Measurements from ENCODE around the gene ZMYND11.
A peak's percentile ranks its signal among the peaks of the same experiment; 100 is the strongest.

The ZMYND11 gene

GRCh38 chr10:135132-135600 is at the start of gene ZMYND11:
Gene ZMYND11, plus strand, starts transcription at chr10:135455. Its CDS starts 44,558 bp downstream, at chr10:180013.
- no peak for DNase-seq

GRCh38 chr10:86031-86430 is 49.2 kb upstream of the ZMYND11 start:
- no peak for DNase-seq

- no peak for DNase-seq
These were observed 47.8 kb upstream of the ZMYND11 start for GRCh38 chr10:87177-88080.

- no peak for DNase-seq
These were observed 47.0 kb upstream of the ZMYND11 start for GRCh38 chr10:88253-88652.

- no peak for DNase-seq
These were observed 46.0 kb upstream of the ZMYND11 start for GRCh38 chr10:89248-89647.

- no peak for DNase-seq
These were observed 45.1 kb upstream of the ZMYND11 start for GRCh38 chr10:90161-90560.

- DNase-seq = no peak
These were observed 43.9 kb upstream of the ZMYND11 start for GRCh38 chr10:91313-91712.

GRCh38 chr10:92153-92552 is 43.1 kb upstream of the ZMYND11 start:
- no peak for DNase-seq

GRCh38 chr10:92846-93245 is 42.4 kb upstream of the ZMYND11 start:
- no peak for DNase-seq

GRCh38 chr10:94613-95012 is 40.6 kb upstream of the ZMYND11 start:
- DNase-seq = no peak

GRCh38 chr10:95356-96115 is 39.7 kb upstream of the ZMYND11 start:
- no peak for DNase-seq

GRCh38 chr10:96466-96865 is 38.8 kb upstream of the ZMYND11 start:
- no peak for DNase-seq

- DNase-seq = no peak
These were observed 30.8 kb upstream of the ZMYND11 start for GRCh38 chr10:104416-104815.

GRCh38 chr10:104862-105565 is 30.2 kb upstream of the ZMYND11 start:
- no peak for DNase-seq

GRCh38 chr10:105806-106205 is 29.4 kb upstream of the ZMYND11 start:
- DNase-seq = no peak

GRCh38 chr10:106740-107139 is 28.5 kb upstream of the ZMYND11 start:
- DNase-seq = no peak

GRCh38 chr10:112246-112645 is 23.0 kb upstream of the ZMYND11 start:
- DNase-seq = no peak

GRCh38 chr10:124874-125273 is 10.4 kb upstream of the ZMYND11 start:
- no peak for DNase-seq

GRCh38 chr10:127612-128432 is 7.4 kb upstream of the ZMYND11 start:
- peak; percentile 37 for DNase-seq

GRCh38 chr10:129810-130209 is 5.4 kb upstream of the ZMYND11 start:
- no peak for DNase-seq

- no peak for DNase-seq
These were observed 2.0 kb upstream of the ZMYND11 start for GRCh38 chr10:132946-133898.
